HG03571 (cell line): ENCODE results near the gene BICC1.

ENCODE experiments used
- ATAC-seq: cut with Tn5 transposase; IDR thresholded peaks from one replicate; pipeline ENCODE4 v1.9.1; 2021; ENCODE audit not compliant: unreplicated experiment

The BICC1 gene

DNA sequence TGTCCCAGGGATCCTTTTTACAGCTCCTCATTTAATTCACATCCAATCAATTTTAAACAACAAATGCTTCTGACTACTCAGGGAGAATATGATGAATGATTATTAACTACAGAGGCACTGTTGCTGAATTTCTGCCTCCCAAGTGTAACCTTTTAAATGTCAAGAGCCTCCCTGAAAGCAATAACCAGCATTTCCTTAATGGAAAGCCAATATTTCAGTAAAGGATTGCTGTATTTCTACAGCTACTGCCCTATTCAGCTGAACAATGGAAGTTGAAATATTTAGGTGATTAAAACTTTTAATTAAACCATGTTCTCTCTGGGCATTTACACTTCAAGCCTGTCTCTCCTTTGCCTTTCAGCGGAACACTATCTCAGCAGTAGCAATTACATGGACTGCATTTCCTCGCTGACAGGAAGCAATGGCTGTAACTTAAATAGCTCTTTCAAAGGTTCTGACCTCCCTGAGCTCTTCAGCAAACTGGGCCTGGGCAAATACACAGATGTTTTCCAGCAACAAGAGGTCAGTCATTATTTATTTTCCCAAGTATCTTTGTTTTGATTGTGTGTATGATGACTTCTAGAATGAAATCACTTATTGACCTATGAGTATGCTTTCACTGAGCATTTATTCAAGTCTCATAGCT, 304.7 kb downstream of the BICC1 start:
- ATAC-seq, result no peak

- ATAC-seq, result no peak
These were observed 306.2 kb downstream of the BICC1 start for GRCh38 chr10:58818900-58819299.

GRCh38 chr10:58820386-58820785, 307.7 kb downstream of the BICC1 start:
- ATAC-seq, result no peak

GRCh38 chr10:58820861-58821751, 308.4 kb downstream of the BICC1 start:
- no peak for ATAC-seq

- no peak for ATAC-seq
These were observed 309.0 kb downstream of the BICC1 start for GRCh38 chr10:58821752-58822056.

DNA sequence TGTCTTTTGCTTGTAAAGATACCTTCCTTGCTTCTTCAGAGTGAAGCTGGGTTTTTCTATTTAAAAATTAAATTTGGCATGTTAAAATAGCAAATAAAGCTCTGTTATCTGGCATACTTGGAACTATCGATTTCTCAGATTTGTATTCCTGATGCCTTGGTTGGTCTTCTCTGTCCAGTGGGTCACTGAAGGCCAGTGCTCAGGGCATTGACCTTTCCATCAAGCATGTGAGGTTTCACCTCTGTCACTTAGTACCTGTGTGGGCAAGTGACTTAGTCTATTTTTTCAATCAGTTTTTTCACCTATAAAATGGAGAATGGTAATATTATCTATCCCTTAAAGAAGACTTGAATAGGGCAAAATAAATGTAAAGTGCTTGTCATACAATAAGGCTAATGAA, 311.3 kb downstream of the BICC1 start:
- ATAC-seq, result no peak

GRCh38 chr10:58824396-58824795, 311.7 kb downstream of the BICC1 start:
- no peak for ATAC-seq

DNA sequence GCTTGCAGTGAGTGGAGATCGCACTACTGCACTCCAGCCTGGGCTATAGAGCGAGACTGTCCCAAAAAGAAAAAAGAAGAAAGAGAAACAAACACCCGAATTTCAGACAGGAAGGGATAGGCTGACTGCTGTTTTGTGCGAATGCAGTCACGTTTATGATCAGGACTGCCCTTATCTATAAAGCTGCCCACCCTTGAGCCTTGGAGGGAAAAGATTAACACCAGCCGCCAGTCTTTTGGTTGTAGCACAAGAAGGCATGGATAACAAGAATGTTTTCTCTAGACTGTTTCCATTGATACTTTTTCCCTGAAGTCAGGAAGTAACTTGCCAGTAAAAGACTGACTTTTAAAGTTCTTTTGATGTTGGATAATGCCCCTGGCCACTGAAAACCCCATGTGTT, 314.0 kb downstream of the BICC1 start:
- ATAC-seq, result no peak

DNA sequence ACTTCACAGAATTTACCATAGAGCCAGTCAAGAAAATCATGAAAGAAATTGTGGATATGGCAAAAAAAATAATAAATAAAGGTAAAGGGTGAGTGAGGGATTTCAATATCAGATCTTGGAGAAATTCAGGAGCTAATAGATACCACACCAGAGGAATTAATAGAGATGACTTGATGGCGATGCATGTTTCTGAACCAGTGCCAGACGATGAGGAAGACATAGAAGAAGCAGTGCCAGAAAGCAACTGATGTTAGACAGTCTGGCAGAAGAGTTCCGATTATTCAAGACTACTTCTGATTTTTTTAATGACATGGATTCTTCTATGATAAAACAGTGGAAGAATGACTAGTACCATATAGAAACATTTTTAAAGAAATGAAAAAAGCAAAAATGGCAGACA, 314.7 kb downstream of the BICC1 start:
- no peak for ATAC-seq

GRCh38 chr10:58829839-58830238, 317.2 kb downstream of the BICC1 start:
- ATAC-seq, result no peak

GRCh38 chr10:58830697-58831096, 318.0 kb downstream of the BICC1 start:
- no peak for ATAC-seq

- ATAC-seq, result no peak
These were observed 321.3 kb downstream of the BICC1 start for GRCh38 chr10:58833771-58834561.

DNA sequence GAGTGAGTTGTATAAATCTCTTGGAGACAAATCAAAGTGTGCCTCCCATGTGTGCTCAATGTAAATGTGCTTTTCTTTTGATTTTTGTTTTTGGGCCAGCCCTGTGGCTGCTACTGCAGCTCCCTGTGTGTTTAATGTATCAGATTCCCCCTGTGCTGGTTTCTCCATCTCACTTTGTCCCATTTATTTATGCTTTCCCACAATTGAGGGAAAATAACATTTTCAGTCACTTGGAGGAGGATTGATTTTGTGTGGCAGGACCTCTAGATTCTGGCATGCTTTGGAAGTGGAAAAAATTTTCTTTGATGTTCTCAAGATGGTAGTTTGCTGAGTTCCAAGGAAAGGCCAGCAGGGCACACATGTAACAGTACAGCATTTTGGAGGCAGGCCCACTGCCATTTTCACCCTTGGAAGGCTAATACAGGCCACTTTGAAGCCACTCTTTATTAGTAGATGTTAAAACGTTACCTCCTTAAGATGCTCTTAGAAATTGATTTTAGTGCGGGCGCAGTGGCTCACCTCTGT, 323.6 kb downstream of the BICC1 start:
- no peak for ATAC-seq

DNA sequence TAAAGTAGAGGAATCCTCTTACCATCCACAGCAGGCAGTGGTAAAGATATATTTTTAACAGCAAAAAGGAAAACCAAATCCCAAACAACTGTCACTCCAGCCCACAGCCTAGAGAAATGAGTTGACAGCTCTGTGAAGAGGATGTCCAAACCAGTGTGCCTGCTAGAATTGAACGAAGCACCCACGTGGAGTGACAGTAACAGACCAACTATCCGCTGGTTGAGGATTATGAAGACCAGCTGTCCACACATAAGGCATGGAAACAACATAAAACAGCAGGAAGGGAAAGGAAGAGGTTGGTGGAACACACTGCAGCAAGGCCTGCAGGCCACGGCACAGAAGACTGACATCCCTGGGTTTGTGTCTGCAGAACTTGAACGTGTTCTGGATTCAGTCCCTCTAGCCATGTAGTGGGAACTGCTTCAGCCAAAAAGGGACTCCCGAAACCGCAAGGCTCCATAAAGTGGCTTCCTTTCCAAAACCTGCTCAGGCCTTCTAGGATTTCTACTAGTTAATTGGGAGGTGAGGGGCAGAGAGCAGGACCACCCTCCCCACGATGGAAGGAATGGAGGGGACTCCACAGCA, 324.4 kb downstream of the BICC1 start:
- no peak for ATAC-seq

DNA sequence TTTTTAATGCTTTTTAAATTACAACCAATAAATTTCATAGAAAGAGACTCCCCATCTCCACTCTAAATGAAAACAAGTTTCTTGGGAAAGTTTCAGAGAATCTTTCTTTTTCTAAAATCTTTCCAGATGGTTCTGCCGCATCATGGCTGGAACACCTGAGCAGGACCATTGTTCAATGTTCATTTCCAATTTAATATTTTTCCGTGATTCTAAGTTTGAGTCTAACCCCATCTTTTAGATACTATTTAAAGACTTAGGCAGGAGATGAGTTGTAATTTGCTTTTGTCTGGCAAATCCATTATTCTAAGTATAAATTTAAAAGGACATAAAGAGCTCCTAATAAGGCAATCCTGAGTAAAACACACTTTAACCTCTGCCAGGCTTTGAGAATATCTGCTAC, 325.2 kb downstream of the BICC1 start:
- no peak for ATAC-seq

DNA sequence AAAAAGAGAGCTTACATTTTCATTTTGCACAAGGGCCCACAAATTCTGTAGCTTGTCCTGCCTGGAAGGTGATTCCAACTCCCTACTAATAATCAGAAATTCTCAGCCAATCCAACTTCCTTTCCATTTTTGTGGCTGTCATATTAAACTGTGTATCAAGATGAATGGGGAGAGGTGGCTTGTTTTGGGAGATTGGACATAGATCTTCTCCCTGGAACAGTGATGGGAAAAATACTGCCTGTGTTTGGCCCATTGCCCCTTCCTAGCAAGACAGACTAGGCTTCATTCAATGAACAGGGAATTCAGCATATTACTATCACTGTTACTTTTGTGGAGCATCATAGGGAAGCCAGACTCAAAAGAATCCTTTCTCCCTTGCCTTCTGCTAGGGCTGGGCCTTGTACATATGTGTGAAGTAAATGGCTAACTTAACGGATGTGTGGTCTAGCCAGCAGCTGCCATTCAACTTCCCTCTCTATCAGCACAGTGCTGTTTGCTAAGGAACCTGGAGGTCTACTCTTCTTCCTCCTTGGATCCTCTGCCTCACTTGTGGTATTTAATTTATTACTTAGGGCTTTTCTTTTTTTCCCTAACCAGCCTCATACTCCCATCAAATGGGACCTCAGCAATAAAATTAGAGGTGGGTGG, 326.0 kb downstream of the BICC1 start:
- ATAC-seq, result no peak

DNA sequence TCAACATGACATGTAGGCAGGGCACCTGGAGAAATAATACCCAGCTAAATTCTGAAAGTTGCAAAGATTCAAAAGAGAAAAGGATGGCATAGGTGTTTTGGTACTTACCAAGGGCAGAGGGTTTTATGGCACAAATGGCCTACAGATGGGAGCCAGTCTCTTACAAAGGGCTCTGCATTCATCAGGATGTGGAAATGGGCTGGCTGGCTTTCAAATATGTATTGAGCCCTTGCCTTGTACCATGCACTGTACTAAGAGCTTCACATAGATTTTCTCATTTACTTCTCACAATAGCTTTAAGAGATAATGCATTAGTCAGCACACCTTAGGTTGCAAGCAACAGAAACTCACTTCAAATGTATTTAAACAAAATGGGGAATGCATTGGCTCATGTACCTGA, 327.1 kb downstream of the BICC1 start:
- no peak for ATAC-seq

GRCh38 chr10:58840840-58841435, 328.3 kb downstream of the BICC1 start:
- ATAC-seq, result no peak

DNA sequence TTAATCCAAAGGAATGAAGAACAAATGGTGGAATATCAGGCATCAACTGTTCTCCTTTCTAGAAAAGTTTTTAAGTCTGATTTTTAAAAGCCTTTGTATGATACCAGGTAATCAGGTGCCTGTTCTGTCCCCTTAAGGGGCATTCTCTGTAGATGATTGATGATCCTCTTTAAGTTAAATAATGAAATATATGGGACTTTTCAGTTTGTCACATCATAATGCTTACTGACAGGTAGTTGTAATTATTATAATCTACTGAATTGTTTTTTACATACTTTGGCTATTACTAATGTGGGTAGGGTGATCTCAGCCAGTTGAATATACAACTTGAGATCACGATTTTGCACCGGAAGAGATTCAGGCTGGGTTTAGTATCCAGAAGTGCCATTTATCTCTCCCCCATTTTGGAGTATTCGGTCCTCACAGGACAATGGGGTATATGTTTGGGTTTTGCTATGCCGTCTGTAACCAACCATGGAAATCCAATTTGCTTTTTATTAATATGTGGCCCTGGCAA, 330.2 kb downstream of the BICC1 start:
- ATAC-seq, result no peak

DNA sequence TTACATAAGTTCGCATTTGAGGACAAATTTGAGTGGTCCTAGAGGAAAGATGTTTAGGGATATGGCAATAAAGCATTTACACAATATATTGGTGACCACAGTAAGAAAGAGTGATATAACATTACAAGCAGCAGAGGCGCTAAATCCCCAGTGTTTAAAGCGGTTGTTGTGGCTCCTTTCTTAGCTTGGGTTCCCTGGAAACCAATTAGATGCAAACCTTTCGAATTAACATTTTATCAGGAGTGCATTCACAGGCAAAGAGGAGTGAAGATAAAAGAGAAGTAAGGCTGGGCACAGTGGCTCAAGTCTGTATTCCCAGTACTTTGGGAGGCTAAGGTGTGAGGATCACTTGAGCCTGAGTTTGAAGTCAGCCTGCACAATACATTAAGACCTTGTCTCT, 331.1 kb downstream of the BICC1 start:
- ATAC-seq, result no peak
